Measurements from ENCODE around the gene FOXI3.

FOXI3 gene

GRCh38 chr2:88469202-88470114 lies 17.0 kb upstream of the FOXI3 start:
- 95 to 96% methylated on average over 4 of the region's 4 CpGs for WGBS, 2 experiments
- H3K4me3 ChIP-seq (ENCODE audit: insufficient read depth, low read depth, low read length) = no peak overlapping the region
- no peaks in the 10 kb centered on the region for H3K9me3 ChIP-seq (ENCODE audit: control insufficient read depth, low read length)

GRCh38 chr2:88464153-88464552 lies 11.7 kb upstream of the FOXI3 start:
- 90 to 97% methylated on average over 4 of the region's 5 CpGs for WGBS, 2 experiments
- H3K27ac ChIP-seq (ENCODE audit: insufficient read depth, low read depth, low read length, poor library complexity, severe bottlenecking) = no peak overlapping the region
- H3K9me3 ChIP-seq (ENCODE audit: control insufficient read depth, low read length) = no peaks in the 10 kb centered on the region
- H3K4me1 ChIP-seq (ENCODE audit: control insufficient read depth, insufficient read depth, low read length) = no peaks in the 10 kb centered on the region
- no peak overlapping the region for H3K4me3 ChIP-seq (ENCODE audit: insufficient read depth, low read depth, low read length)
- no peaks in the 10 kb centered on the region for H3K36me3 ChIP-seq (ENCODE audit: control insufficient read depth, insufficient read depth, low read length)
- H3K27me3 ChIP-seq (ENCODE audit: control insufficient read depth, insufficient read depth, low read length, poor library complexity, severe bottlenecking) = no peaks in the 10 kb centered on the region

More at GRCh38 chr2:88469202-88470114, 17.0 kb upstream of the FOXI3 start:
- no peak overlapping the region for H3K27ac ChIP-seq (ENCODE audit: insufficient read depth, low read depth, low read length, poor library complexity, severe bottlenecking)
- no peaks in the 10 kb centered on the region for H3K36me3 ChIP-seq (ENCODE audit: control insufficient read depth, insufficient read depth, low read length)
- no peaks in the 10 kb centered on the region for H3K27me3 ChIP-seq (ENCODE audit: control insufficient read depth, insufficient read depth, low read length, poor library complexity, severe bottlenecking)
- no peaks in the 10 kb centered on the region for H3K4me1 ChIP-seq (ENCODE audit: control insufficient read depth, insufficient read depth, low read length)

GRCh38 chr2:88458633-88459032 lies 6.1 kb upstream of the FOXI3 start:
- H3K27me3 ChIP-seq (ENCODE audit: control insufficient read depth, insufficient read depth, low read length, poor library complexity, severe bottlenecking) = peaks cover 8% of the 10 kb centered on the region
- H3K4me1 ChIP-seq (ENCODE audit: control insufficient read depth, insufficient read depth, low read length) = peaks cover 7% of the 10 kb centered on the region
- H3K36me3 ChIP-seq (ENCODE audit: control insufficient read depth, insufficient read depth, low read length) = no peaks in the 10 kb centered on the region
- whole genome bisulfite sequencing, 2 experiments = 46 to 47% methylated on average over 1 of the region's 1 CpG
- H3K27ac ChIP-seq (ENCODE audit: insufficient read depth, low read depth, low read length, poor library complexity, severe bottlenecking) = no peak overlapping the region
- no peaks in the 10 kb centered on the region for H3K9me3 ChIP-seq (ENCODE audit: control insufficient read depth, low read length)
- no peak overlapping the region for H3K4me3 ChIP-seq (ENCODE audit: insufficient read depth, low read depth, low read length)

- H3K9me3 ChIP-seq (ENCODE audit: control insufficient read depth, low read length) = no peaks in the 10 kb centered on the region
- H3K4me1 ChIP-seq (ENCODE audit: control insufficient read depth, insufficient read depth, low read length) = peaks cover 5% of the 10 kb centered on the region
- WGBS, 2 experiments = 1 to 3% methylated on average over 24 to 29 of the region's 29 CpGs
- H3K27ac ChIP-seq (ENCODE audit: insufficient read depth, low read depth, low read length, poor library complexity, severe bottlenecking) = no peak overlapping the region
- H3K36me3 ChIP-seq (ENCODE audit: control insufficient read depth, insufficient read depth, low read length) = no peaks in the 10 kb centered on the region
- H3K27me3 ChIP-seq (ENCODE audit: control insufficient read depth, insufficient read depth, low read length, poor library complexity, severe bottlenecking) = peaks cover 49% of the 10 kb centered on the region
- peak overlapping the region; percentile 43 for H3K4me3 ChIP-seq (ENCODE audit: insufficient read depth, low read depth, low read length)
Measured at GRCh38 chr2:88452980-88453582, 588 bp upstream of the FOXI3 start.

- Histone ChIP-seq H3K4me1 (ENCODE audit: control insufficient read depth, insufficient read depth, low read length) (peaks cover 5% of the 10 kb centered on the region), H3K27ac (ENCODE audit: insufficient read depth, low read depth, low read length, poor library complexity, severe bottlenecking) (no peak overlapping the region)
Measured at GRCh38 chr2:88451811-88452564, 505 bp downstream of the FOXI3 start.

GRCh38 chr2:88450925-88451810 lies 1.3 kb downstream of the FOXI3 start:
- Histone ChIP-seq H3K9me3 (ENCODE audit: control insufficient read depth, low read length) (no peaks in the 10 kb centered on the region), H3K27me3 (ENCODE audit: control insufficient read depth, insufficient read depth, low read length, poor library complexity, severe bottlenecking) (peaks cover 49% of the 10 kb centered on the region)
- WGBS, 2 experiments = 7% methylated on average over 18 of the region's 18 CpGs

More at GRCh38 chr2:88451811-88452564, 505 bp downstream of the FOXI3 start:
- WGBS, 2 experiments = 0 to 1% methylated on average over 108 of the region's 108 CpGs
- no peaks in the 10 kb centered on the region for H3K9me3 ChIP-seq (ENCODE audit: control insufficient read depth, low read length)
- no peaks in the 10 kb centered on the region for H3K36me3 ChIP-seq (ENCODE audit: control insufficient read depth, insufficient read depth, low read length)
- peak overlapping the region; percentile 43 for H3K4me3 ChIP-seq (ENCODE audit: insufficient read depth, low read depth, low read length)
- peaks cover 49% of the 10 kb centered on the region for H3K27me3 ChIP-seq (ENCODE audit: control insufficient read depth, insufficient read depth, low read length, poor library complexity, severe bottlenecking)

GRCh38 chr2:88450186-88450585 lies 2.3 kb downstream of the FOXI3 start:
- peaks cover 49% of the 10 kb centered on the region for H3K27me3 ChIP-seq (ENCODE audit: control insufficient read depth, insufficient read depth, low read length, poor library complexity, severe bottlenecking)
- no peak overlapping the region for H3K27ac ChIP-seq (ENCODE audit: insufficient read depth, low read depth, low read length, poor library complexity, severe bottlenecking)
- 88 to 89% methylated on average over 8 to 10 of the region's 10 CpGs for WGBS, 2 experiments
- no peak overlapping the region for H3K4me3 ChIP-seq (ENCODE audit: insufficient read depth, low read depth, low read length)
- no peaks in the 10 kb centered on the region for H3K36me3 ChIP-seq (ENCODE audit: control insufficient read depth, insufficient read depth, low read length)
- H3K9me3 ChIP-seq (ENCODE audit: control insufficient read depth, low read length) = no peaks in the 10 kb centered on the region
- peaks cover 5% of the 10 kb centered on the region for H3K4me1 ChIP-seq (ENCODE audit: control insufficient read depth, insufficient read depth, low read length)

More at GRCh38 chr2:88450925-88451810, 1.3 kb downstream of the FOXI3 start:
- H3K27ac ChIP-seq (ENCODE audit: insufficient read depth, low read depth, low read length, poor library complexity, severe bottlenecking) = no peak overlapping the region
- peaks cover 5% of the 10 kb centered on the region for H3K4me1 ChIP-seq (ENCODE audit: control insufficient read depth, insufficient read depth, low read length)
- H3K4me3 ChIP-seq (ENCODE audit: insufficient read depth, low read depth, low read length) = peak overlapping the region; percentile 31
- H3K36me3 ChIP-seq (ENCODE audit: control insufficient read depth, insufficient read depth, low read length) = no peaks in the 10 kb centered on the region

GRCh38 chr2:88448248-88448647 lies 4.2 kb downstream of the FOXI3 start:
- no peak overlapping the region for H3K27ac ChIP-seq (ENCODE audit: insufficient read depth, low read depth, low read length, poor library complexity, severe bottlenecking)
- H3K4me1 ChIP-seq (ENCODE audit: control insufficient read depth, insufficient read depth, low read length) = peaks cover 5% of the 10 kb centered on the region
- peaks cover 38% of the 10 kb centered on the region for H3K27me3 ChIP-seq (ENCODE audit: control insufficient read depth, insufficient read depth, low read length, poor library complexity, severe bottlenecking)
- H3K36me3 ChIP-seq (ENCODE audit: control insufficient read depth, insufficient read depth, low read length) = no peaks in the 10 kb centered on the region
- 90 to 92% methylated on average over 8 of the region's 8 CpGs for WGBS, 2 experiments
- no peaks in the 10 kb centered on the region for H3K9me3 ChIP-seq (ENCODE audit: control insufficient read depth, low read length)
- H3K4me3 ChIP-seq (ENCODE audit: insufficient read depth, low read depth, low read length) = no peak overlapping the region

GRCh38 chr2:88443353-88443938 lies 9.0 kb downstream of the FOXI3 start:
- no peaks in the 10 kb centered on the region for H3K27me3 ChIP-seq (ENCODE audit: control insufficient read depth, insufficient read depth, low read length, poor library complexity, severe bottlenecking)
- 17 to 28% methylated on average over 4 of the region's 4 CpGs for WGBS, 2 experiments
- H3K4me3 ChIP-seq (ENCODE audit: insufficient read depth, low read depth, low read length) = no peak overlapping the region
- no peaks in the 10 kb centered on the region for H3K36me3 ChIP-seq (ENCODE audit: control insufficient read depth, insufficient read depth, low read length)
- no peaks in the 10 kb centered on the region for H3K4me1 ChIP-seq (ENCODE audit: control insufficient read depth, insufficient read depth, low read length)
- H3K27ac ChIP-seq (ENCODE audit: insufficient read depth, low read depth, low read length, poor library complexity, severe bottlenecking) = no peak overlapping the region
- no peaks in the 10 kb centered on the region for H3K9me3 ChIP-seq (ENCODE audit: control insufficient read depth, low read length)

All from ectodermal cell (in vitro differentiated cells).